Caco-2 (cell line): Measurements from ENCODE around the gene MELK. TPM values are rescaled to one million over a fixed set of nuclear protein-coding genes. Genes with fewer than 3 reads are reported as not detected.

Experiments used
- BruUV-seq: library from RNA; stranded (reverse); fragments of 400-500 nt; replicated peaks from 2 replicates; lab custom pipeline; 2021; lab: Mats Ljungman, UMichigan
- CTCF ChIA-PET: fragments of 300-600 bp; sonication (Branson Sonifier 250); formaldehyde crosslinking; loops from one replicate; lab custom pipeline; 2022; ENCODE audit warnings: antibody characterized with exemption; lab: Charles Lee
- POLR2A ChIA-PET: fragments of 300-600 bp; sonication (Branson Sonifier 250); formaldehyde crosslinking; loops from one replicate; lab custom pipeline; 2022; ENCODE audit warnings: antibody characterized with exemption; lab: Charles Lee
- DNase-seq, 2 experiments: peaks; one replicate each; pipeline versions ENCODE4 v3.0.0 to v3.0.0-alpha.2; 2020 to 2022
- H3K27me3 ChIP-seq: replicated peaks from 2 replicates; pipeline ENCODE4 v1.6.0; 2011; ENCODE audit warnings: low read length; ENCODE audit not compliant: control insufficient read depth, insufficient read depth
- H3K36me3 ChIP-seq: 2 replicates; pipeline ENCODE4 v1.5.1; 2011; ENCODE audit warnings: low read length; ENCODE audit not compliant: control insufficient read depth, insufficient read depth
- H3K4me1 ChIP-seq: fragments of 250-450 bp; sonication (Bioruptor Pico); 2 replicates; pipeline ENCODE4 v1.5.1; 2020; ENCODE audit warnings: mild to moderate bottlenecking
- H3K4me3 ChIP-seq: 2 replicates; pipeline ENCODE4 v1.5.1; 2011; ENCODE audit warnings: low read depth, mild to moderate bottlenecking, control low read depth, low read length
- H3K9me3 ChIP-seq: fragments of 250-450 bp; sonication (Bioruptor Pico); 2 replicates; pipeline ENCODE4 v1.5.1; 2020; ENCODE audit warnings: mild to moderate bottlenecking, moderate library complexity
- H3K27ac Mint-ChIP-seq: one replicate; pipeline ENCODE4 v1.8.0; 2022; ENCODE audit warnings: mixed read lengths; ENCODE audit not compliant: unreplicated experiment
- H3K27me3 Mint-ChIP-seq: one replicate; pipeline ENCODE4 v1.8.0; 2022; ENCODE audit warnings: mixed read lengths; ENCODE audit not compliant: insufficient read depth, unreplicated experiment
- H3K36me3 Mint-ChIP-seq: one replicate; pipeline ENCODE4 v1.8.0; 2022; ENCODE audit warnings: mild to moderate bottlenecking, mixed read lengths; ENCODE audit not compliant: insufficient read depth, unreplicated experiment
- H3K4me1 Mint-ChIP-seq: one replicate; pipeline ENCODE4 v1.8.0; 2022; ENCODE audit warnings: low read depth, mixed read lengths; ENCODE audit not compliant: unreplicated experiment
- H3K4me3 Mint-ChIP-seq: one replicate; pipeline ENCODE4 v1.8.0; 2022; ENCODE audit warnings: mild to moderate bottlenecking, moderate library complexity, mixed read lengths; ENCODE audit not compliant: unreplicated experiment
- H3K9me3 Mint-ChIP-seq: one replicate; pipeline ENCODE4 v1.8.0; 2022; ENCODE audit warnings: mixed read lengths; ENCODE audit not compliant: unreplicated experiment
- intact Hi-C: fragments of 100-400 bp; cut with micrococcal nuclease; formaldehyde crosslinking; loops from one replicate; pipeline ENCODE4 v1.10.0; 2022; ENCODE audit not compliant: unreplicated experiment
- total RNA-seq: library from RNA; stranded (reverse); gene quantifications from 2 replicates; pipeline ENCODE4 v1.2.3, GENCODE V29; 2022
- TF ChIP-seq, protein P1 (sequence below), 2 experiments: fragments of 200-600 bp in 1 of 2; IDR thresholded peaks; 1 replicate in 1 of 2; 2 replicates in 1 of 2; pipeline versions ENCODE4 v1.5.1 to v1.8.0; 2011 to 2022; ENCODE audit warnings: antibody characterized with exemption in 1 of 2, control low read depth in 1 of 2, inconsistent platforms in 1 of 2, low read depth in 1 of 2, low read length in 1 of 2, mild to moderate bottlenecking in 1 of 2, moderate library complexity in 1 of 2; ENCODE audit not compliant: insufficient read depth in 1 of 2, severe bottlenecking in 1 of 2, unreplicated experiment in 1 of 2

MELK gene
- total RNA-seq, 1 experiment from 2014 or later, result 57.8 TPM

DNA sequence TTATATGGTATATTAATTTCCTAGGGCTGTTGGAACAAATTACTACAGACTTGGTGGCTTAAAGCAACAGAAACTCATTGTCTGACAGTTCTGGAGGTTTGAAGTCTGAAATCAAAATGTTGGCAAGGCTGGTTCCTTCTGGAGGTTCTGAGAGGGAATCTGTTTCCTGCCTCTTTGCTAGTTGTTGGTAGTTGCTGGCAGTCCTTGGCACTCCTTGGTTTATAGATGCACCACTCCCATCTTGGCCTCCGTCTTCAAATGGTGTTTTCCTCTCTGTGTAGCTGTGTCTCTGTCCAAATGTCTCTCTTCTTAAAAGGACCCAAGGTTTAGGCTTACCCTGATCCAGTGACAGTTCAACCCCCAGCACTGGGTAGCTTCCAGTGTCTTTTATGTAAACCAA, 17.5 kb downstream of the MELK start:
- peaks cover 6% of the 10 kb centered on the region for H3K4me1 Mint-ChIP-seq
- H3K4me3 Mint-ChIP-seq, result no peak overlapping the region
- H3K9me3 Mint-ChIP-seq, result no peaks in the 10 kb centered on the region
- Histone ChIP-seq H3K4me3 (no peak overlapping the region), H3K9me3 (no peaks in the 10 kb centered on the region), H3K36me3 (no peaks in the 10 kb centered on the region; the same call in 1 of the 2 replicates), H3K27me3 (no peaks in the 10 kb centered on the region), H3K4me1 (0 out of 2 replicates have a peak, but pooled peaks cover 4% of the 10 kb centered on the region)
- no peak for DNase-seq
- TF ChIP-seq, protein P1, sequence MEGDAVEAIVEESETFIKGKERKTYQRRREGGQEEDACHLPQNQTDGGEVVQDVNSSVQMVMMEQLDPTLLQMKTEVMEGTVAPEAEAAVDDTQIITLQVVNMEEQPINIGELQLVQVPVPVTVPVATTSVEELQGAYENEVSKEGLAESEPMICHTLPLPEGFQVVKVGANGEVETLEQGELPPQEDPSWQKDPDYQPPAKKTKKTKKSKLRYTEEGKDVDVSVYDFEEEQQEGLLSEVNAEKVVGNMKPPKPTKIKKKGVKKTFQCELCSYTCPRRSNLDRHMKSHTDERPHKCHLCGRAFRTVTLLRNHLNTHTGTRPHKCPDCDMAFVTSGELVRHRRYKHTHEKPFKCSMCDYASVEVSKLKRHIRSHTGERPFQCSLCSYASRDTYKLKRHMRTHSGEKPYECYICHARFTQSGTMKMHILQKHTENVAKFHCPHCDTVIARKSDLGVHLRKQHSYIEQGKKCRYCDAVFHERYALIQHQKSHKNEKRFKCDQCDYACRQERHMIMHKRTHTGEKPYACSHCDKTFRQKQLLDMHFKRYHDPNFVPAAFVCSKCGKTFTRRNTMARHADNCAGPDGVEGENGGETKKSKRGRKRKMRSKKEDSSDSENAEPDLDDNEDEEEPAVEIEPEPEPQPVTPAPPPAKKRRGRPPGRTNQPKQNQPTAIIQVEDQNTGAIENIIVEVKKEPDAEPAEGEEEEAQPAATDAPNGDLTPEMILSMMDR (IDR thresholded peaks at IDR 0.05; ENCODE audit: insufficient read depth in 1 of 2, low read depth in 1 of 2, low read length in 1 of 2, severe bottlenecking in 1 of 2, unreplicated experiment in 1 of 2), result no peak
- TSS peak; percentile 9 for BruUV-seq
- no peaks in the 10 kb centered on the region for H3K27me3 Mint-ChIP-seq
- intact Hi-C loops, result no loop called here
- no peak overlapping the region for H3K27ac Mint-ChIP-seq
- ChIA-PET CTCF (no interaction called here), POLR2A (no interaction called here)
- H3K36me3 Mint-ChIP-seq, result peaks cover 70% of the 10 kb centered on the region

DNA sequence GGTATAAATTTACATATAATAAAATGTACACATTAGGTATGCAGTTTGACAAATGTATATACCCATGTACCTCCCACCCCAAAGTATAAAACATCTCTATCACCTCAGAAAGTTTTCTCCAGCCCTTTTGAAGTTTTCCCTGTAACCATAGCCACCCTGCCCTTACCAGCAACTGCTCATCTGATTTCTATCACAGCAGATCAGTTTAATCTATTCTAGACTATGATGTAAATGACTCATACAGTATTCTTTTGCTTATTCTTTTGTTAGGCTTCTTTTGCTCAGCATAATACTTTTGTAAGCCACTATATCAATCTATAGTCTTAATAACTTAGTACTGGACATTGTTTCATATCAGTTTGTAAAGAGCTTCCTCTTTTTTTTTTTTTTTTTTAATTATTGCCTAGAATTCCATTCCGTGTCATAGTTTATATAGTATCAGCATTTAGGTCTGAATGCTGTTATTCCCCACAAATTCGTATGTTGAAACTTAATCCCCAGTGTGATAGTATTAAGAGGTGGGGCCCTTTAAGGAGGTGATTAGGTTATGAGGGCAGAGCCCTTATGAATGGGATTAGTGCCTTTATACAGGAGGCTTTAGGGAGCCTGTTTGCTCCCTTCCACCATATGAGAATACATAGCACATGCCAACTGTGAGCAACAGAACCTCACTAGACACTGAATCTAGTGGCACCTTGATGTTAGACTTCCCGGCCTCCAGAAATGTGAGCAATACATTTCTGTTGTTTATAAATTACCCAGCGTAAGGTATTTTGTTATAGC, 20.3 kb downstream of the MELK start:
- Histone ChIP-seq H3K36me3 (no peaks in the 10 kb centered on the region; the same call in 1 of the 2 replicates), H3K9me3 (no peaks in the 10 kb centered on the region), H3K27me3 (no peaks in the 10 kb centered on the region), H3K4me3 (no peak overlapping the region), H3K4me1 (no peaks in the 10 kb centered on the region)
- no TSS peak for BruUV-seq
- TF ChIP-seq, protein P1 (IDR thresholded peaks at IDR 0.05; ENCODE audit: insufficient read depth in 1 of 2, low read depth in 1 of 2, low read length in 1 of 2, severe bottlenecking in 1 of 2, unreplicated experiment in 1 of 2), result no peak
- H3K27ac Mint-ChIP-seq, result no peak overlapping the region
- H3K9me3 Mint-ChIP-seq, result no peaks in the 10 kb centered on the region
- peaks cover 6% of the 10 kb centered on the region for H3K4me1 Mint-ChIP-seq
- H3K36me3 Mint-ChIP-seq, result peaks cover 76% of the 10 kb centered on the region
- intact Hi-C loops, result no loop called here
- DNase-seq, result no peak
- CTCF ChIA-PET, result no interaction called here
- no peaks in the 10 kb centered on the region for H3K27me3 Mint-ChIP-seq
- POLR2A ChIA-PET, result interaction anchor here (0.5 kb wide), 1 partner anchor 27 kb away, joined by 3 read pairs; no protein-coding TSS in a partner anchor
- no peak overlapping the region for H3K4me3 Mint-ChIP-seq

DNA sequence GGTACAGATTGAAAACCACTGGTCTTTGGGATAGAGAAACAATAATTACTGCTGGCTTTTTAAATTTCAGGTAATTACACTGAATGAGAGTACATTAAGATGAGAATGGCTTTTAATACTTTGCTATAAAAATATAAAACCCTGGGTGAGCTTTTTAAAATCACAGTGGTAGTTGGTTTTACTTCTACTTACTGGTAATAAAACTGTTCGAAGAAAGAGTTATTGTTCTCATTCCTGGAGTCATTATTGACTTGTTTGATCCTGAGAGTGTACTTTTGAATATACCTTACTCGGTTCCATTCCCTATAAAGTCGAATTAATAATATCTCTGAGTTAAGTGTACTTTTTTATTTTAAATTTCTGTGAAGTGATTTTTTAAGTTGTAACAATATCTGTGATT, 21.5 kb downstream of the MELK start:
- Histone ChIP-seq H3K36me3 (no peaks in the 10 kb centered on the region; the same call in 1 of the 2 replicates), H3K9me3 (no peaks in the 10 kb centered on the region), H3K4me3 (no peak overlapping the region), H3K4me1 (no peaks in the 10 kb centered on the region), H3K27me3 (no peaks in the 10 kb centered on the region)
- TF ChIP-seq, protein P1 (IDR thresholded peaks at IDR 0.05; ENCODE audit: insufficient read depth in 1 of 2, low read depth in 1 of 2, low read length in 1 of 2, severe bottlenecking in 1 of 2, unreplicated experiment in 1 of 2), result no peak
- Mint-ChIP-seq H3K4me3 (no peak overlapping the region), H3K4me1 (no peaks in the 10 kb centered on the region), H3K9me3 (no peaks in the 10 kb centered on the region), H3K27me3 (no peaks in the 10 kb centered on the region), H3K36me3 (peaks cover 76% of the 10 kb centered on the region), H3K27ac (no peak overlapping the region)
- no TSS peak for BruUV-seq
- DNase-seq, result no peak
- CTCF ChIA-PET, result no interaction called here
- intact Hi-C loops, result no loop called here
- POLR2A ChIA-PET, result no interaction called here
